GM06990 (cell line): ENCODE data around the gene ADCYAP1.

Experiments
- DNase-seq: peaks from one replicate; pipeline ENCODE4 v3.0.0-alpha.2; 2011; ENCODE audit not compliant: insufficient read length; ENCODE audit errors: extremely low read depth
- H3K27me3 ChIP-seq: replicated peaks from 2 replicates; pipeline ENCODE4 v1.6.0; 2011; ENCODE audit warnings: low read length; ENCODE audit not compliant: control insufficient read depth, insufficient read depth
- H3K36me3 ChIP-seq: 2 replicates; pipeline ENCODE4 v1.5.1; 2011; ENCODE audit warnings: low read length; ENCODE audit not compliant: control insufficient read depth, insufficient read depth
- H3K4me3 ChIP-seq: replicated peaks from 2 replicates; pipeline ENCODE4 v1.5.1; 2011; ENCODE audit warnings: low read depth, mild to moderate bottlenecking, control low read depth, low read length
- TF ChIP-seq, protein P1 (sequence below): IDR thresholded peaks from 2 replicates; pipeline ENCODE4 v1.5.1; 2011; ENCODE audit warnings: low read length, control low read depth, mild to moderate bottlenecking, inconsistent platforms; ENCODE audit not compliant: insufficient read depth, poor library complexity, severe bottlenecking

Gene ADCYAP1

DNA sequence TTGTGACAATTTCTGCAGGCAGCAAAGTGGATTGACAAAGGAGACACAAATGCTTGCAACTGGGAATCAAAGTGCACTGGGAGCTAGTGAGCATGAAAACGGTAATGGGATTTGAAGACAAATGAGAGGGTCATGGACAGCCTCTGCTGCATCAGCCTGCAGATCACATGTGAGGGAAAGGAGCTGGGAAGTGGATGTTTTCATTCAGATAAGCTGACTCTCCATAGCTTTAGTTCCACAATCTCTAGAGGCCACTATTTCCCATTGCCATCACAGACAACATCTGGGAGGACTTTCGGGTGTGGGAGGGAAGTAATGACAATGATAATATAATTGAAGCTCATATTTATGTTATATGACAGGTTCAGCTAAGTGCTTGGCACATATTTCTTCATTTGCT lies 28.4 kb downstream of the ADCYAP1 start:
- Histone ChIP-seq H3K4me3 (no peak overlapping the region), H3K27me3 (no peaks in the 10 kb centered on the region), H3K36me3 (no peaks in the 10 kb centered on the region)
- DNase-seq = no peak
- TF ChIP-seq, protein P1, sequence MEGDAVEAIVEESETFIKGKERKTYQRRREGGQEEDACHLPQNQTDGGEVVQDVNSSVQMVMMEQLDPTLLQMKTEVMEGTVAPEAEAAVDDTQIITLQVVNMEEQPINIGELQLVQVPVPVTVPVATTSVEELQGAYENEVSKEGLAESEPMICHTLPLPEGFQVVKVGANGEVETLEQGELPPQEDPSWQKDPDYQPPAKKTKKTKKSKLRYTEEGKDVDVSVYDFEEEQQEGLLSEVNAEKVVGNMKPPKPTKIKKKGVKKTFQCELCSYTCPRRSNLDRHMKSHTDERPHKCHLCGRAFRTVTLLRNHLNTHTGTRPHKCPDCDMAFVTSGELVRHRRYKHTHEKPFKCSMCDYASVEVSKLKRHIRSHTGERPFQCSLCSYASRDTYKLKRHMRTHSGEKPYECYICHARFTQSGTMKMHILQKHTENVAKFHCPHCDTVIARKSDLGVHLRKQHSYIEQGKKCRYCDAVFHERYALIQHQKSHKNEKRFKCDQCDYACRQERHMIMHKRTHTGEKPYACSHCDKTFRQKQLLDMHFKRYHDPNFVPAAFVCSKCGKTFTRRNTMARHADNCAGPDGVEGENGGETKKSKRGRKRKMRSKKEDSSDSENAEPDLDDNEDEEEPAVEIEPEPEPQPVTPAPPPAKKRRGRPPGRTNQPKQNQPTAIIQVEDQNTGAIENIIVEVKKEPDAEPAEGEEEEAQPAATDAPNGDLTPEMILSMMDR = no peak

DNA sequence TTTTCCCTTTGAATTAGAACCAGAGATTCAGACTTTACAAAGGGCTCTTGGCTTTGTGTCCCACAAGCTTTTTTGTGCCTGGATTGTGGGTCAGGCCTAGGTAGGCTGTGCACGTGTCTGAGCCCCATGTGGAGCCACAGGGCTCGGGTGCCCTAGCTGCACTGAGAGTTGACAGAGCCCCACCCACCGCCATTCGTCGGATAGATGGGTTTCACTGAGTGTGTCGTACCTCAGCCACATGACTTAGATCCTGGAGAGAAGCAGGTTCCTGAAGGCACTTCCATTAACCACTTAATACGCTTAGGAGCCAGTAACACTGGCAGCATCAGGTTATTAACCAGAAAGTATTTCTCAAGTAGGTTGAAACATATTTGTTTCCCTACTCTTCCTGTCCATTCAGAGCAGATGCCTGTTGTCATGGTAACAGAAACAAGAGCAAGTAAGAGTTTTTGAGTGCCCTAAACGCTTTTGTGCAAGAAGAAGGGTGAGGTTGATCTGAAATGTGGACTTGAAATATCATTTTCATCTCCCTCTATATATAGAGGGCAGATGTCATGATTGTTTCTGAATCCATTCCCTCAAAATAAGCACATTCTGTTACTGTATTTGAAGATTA lies 30.0 kb downstream of the ADCYAP1 start:
- Histone ChIP-seq H3K36me3 (no peaks in the 10 kb centered on the region), H3K27me3 (no peaks in the 10 kb centered on the region), H3K4me3 (no peak overlapping the region)
- DNase-seq = no peak
- TF ChIP-seq, protein P1 = no peak

DNA sequence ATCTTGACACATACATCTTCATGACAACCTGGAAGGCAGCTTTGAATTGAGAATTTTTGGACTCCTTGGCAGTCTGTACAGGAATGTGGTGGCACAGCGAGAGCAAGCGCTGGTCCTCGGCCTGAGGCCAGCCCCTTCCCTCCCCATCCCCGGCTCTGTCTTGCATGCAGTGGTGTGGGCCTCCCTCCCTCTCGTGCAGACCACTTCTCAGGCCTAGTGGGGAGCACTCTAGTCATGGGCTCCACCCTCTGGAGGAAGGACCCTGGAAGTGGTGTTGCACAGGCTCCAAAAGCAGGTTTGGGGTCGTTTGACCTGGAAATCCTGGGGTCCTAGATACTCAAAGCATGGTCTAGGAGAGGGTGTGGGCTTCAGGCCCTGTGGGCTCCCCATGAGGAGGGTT lies 32.3 kb downstream of the ADCYAP1 start:
- TF ChIP-seq, protein P1 = no peak
- H3K27me3 ChIP-seq = no peaks in the 10 kb centered on the region

DNA sequence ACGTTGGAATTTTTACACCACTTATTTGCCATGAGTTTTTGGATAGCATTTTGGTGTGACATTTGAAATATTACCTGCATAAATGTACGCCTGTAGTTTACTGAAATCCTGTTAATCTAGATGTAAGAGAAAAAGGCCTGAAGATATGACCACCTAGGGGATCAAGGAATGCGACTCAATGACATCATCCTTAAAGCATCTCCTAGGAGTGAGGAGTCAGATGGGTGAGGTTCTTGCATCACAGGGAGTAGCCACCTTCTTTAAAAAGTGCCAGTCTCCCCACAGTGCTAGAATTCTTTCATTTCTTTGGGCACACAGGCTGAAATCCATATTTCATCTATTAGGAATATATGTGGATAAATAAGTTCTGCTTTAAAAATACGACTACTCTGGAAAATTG lies 34.5 kb downstream of the ADCYAP1 start:
- no peaks in the 10 kb centered on the region for H3K27me3 ChIP-seq
- TF ChIP-seq, protein P1 = no peak
- H3K4me3 ChIP-seq = no peak overlapping the region
- H3K36me3 ChIP-seq = no peaks in the 10 kb centered on the region
- no peak for DNase-seq

More for the DNA sequence above, 32.3 kb downstream of the ADCYAP1 start:
- Histone ChIP-seq H3K4me3 (no peak overlapping the region), H3K36me3 (no peaks in the 10 kb centered on the region)
- no peak for DNase-seq

DNA sequence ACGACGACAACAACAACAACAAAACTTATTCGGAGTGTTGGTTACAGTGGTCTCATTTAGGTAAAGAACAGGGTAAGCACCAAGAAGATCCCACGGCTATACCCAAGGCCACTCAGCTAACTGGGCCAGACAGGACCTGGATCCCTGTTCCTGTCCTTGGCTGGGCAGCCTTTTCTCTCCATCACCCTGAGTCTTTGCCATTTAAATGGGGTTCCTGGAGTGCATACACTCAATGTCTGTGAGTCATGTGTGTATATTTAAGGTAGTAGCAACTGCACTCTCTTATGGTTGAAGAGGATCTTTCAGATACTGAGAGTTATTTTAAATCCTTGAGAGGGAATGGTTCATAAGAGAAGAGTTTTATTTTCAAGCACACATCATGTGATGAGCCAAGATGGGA lies 35.3 kb downstream of the ADCYAP1 start:
- TF ChIP-seq, protein P1 = no peak
- DNase-seq = no peak
- Histone ChIP-seq H3K27me3 (no peaks in the 10 kb centered on the region), H3K36me3 (no peaks in the 10 kb centered on the region), H3K4me3 (no peak overlapping the region)

DNA sequence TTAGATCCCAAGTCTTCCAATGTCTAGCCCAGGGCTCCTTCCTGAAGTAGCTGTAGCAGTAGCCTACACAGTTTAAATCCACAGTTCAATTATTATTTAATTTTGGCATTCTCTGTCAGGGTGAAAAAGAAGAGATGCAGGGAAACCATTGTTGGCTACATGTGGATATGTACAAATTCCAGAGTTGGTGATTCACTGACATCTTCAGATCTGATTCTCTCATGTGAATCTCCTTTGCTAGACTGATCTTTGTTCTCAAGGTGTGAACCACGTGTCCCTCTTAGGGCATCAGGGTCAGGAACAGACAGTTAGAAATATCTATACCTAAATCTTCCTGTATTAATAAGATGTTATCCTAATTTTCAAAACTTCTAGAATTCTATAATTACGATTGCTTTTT lies 36.7 kb downstream of the ADCYAP1 start:
- Histone ChIP-seq H3K4me3 (no peak overlapping the region), H3K27me3 (no peaks in the 10 kb centered on the region), H3K36me3 (no peaks in the 10 kb centered on the region)
- TF ChIP-seq, protein P1 = no peak
- no peak for DNase-seq
